Left forelimb (tissue), 1 donor: ENCODE measurements around the gene NEBL.

Source experiments
- DNase-seq: peaks from one replicate; pipeline ENCODE4 v3.0.0-alpha.2; 2018; ENCODE audit warnings: low spot score

NEBL gene

DNA sequence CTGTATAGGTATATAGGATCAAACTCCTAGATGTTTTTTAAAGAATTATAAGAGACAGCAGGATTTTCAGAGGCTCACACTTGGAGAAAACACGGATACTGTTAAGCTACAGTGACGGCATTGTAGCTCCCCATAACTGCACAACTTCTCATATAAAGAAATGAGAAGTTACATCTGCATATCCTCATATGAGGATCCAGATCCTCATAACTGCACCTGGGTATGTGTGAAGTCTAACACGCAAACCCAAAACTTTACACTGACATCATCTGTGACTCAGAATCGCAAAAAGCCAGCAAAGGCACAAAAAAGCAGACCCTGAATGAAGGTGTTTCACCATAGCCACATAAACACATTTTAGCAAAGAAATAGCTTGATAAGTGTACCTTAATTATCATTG lies 34.1 kb downstream of the NEBL start:
- no peak for DNase-seq

GRCh38 chr10:20858292-20859124 lies 38.6 kb downstream of the NEBL start:
- DNase-seq = no peak

DNA sequence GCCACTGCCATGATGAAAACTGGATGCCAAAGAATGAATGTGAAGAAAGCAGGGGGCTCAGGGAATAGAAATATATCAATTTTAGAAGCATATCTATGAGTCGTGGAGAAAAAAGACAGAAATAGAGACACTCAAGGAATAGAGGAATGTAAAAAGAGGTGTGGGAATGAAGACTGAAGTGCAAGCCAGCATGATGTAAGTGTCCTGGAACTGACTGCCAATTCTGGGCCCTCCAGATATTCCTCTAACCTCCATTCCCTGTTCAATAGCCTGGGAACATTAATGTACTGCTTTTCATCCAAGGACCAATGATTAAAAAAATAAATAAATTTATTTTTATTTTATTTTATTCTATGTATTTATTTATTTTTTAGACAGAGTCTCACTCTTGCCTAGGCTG lies 40.6 kb downstream of the NEBL start:
- DNase-seq = no peak

DNA sequence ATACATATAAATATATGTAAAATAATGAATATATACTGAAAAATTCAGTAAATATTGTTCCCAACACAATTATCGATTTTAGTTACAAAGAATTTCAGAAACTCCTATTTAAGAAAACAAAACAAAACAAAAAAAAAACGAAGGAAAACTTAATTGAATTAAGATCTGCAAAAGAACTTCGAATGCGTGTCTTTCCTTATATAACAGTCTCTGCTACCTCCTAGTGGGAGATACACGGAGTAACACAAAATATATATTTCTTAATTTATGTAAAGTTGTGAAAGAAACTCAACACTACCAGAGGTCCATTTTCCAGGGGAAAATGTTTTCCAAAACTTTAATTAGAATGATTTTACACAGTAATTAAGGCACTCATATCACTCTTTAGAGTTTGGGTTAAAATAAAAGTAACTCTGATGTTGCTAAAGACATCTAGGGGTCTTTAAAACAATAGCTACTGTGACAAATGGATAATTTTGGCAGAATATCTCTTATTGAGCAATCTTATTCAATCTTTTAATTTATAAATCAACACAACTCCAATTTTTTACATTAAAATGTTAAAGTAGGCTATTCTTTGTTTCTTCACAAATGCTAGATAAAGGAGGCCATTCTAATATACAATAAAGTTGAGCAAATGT lies 41.6 kb downstream of the NEBL start:
- DNase-seq = no peak

DNA sequence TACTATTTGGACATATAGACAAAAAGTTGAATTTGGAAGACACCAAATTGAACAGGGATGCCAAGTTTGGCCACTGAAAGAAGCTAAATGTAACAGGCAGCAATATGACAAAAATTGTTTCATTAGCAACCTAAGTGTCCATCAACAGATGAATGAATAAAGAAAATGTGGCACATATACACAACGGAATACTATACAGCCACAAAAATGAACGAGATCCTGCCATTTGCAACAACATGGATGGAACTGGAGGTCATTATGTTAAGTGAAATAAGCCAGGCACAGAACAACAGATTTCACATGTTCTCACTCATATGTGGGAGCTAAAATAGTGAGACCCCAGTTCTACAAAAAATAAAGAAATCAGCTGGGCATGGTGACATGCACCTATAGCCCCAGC lies 43.8 kb downstream of the NEBL start:
- no peak for DNase-seq

GRCh38 chr10:20852303-20852702 lies 44.8 kb downstream of the NEBL start:
- DNase-seq = no peak

DNA sequence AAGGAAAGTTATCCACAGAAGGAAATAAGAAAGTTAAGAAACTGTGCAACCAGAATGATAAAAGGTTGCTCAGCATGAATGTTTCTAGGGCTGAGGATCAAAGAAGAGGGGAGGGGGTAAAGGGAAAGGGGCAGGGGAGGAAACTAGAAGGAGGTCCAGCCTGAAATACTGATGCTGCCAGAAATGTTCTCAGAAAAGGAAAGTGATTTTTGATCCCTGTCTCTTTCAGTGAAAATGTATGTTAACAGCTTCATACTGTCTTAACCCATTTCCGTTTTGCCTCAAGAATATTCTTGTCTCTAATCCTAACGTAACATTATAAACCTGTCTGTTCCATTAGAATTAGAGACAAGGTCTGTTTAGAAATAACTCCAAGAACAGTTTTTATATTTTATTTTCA lies 49.6 kb downstream of the NEBL start:
- DNase-seq = no peak

DNA sequence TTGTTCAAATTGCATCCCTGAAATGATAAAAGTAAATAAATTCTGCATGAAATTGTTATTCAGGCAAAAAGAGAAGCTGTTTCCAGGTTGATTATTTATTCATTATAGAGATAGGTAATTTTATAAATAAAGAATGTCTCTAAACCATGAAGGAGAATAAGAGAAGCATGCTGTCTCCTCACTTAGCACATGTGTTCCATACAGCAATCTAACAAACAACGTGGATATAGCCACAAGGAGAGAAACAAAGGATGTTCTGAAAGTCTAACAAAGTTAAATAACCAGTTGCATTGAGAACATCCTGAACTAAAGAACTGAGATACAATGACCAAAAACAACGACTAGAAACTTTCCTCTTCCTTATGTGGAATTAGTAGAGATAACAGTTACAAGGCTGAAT lies 50.8 kb downstream of the NEBL start:
- no peak for DNase-seq

- DNase-seq = no peak
Observed at GRCh38 chr10:20841419-20841818, 55.7 kb downstream of the NEBL start.

GRCh38 chr10:20839910-20840309 lies 57.2 kb downstream of the NEBL start:
- DNase-seq = no peak

- DNase-seq = no peak
Observed at GRCh38 chr10:20839141-20839540, 58.0 kb downstream of the NEBL start.

- no peak for DNase-seq
Observed at GRCh38 chr10:20836401-20836800, 60.7 kb downstream of the NEBL start.

- no peak for DNase-seq
Observed at GRCh38 chr10:20835335-20835734, 61.8 kb downstream of the NEBL start.

GRCh38 chr10:20834825-20835224 lies 62.3 kb downstream of the NEBL start:
- no peak for DNase-seq

DNA sequence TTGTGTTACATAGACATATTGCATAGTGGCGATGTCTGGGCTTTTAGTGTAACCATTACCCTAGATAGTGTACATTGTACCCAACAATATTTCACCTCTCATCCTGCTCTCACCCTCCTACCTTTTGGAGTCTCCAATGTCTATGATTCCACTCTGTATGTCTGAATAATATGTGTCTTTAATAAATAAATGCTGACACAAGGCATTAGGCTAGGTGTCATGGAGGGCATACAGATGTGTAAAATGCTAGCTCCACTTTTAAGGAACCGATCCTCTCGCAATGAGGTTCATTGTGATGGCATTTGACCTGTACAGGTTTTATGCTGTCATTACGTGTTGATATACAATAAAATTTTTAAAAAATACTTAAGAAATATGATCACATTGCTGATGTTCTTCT lies 74.3 kb downstream of the NEBL start:
- no peak for DNase-seq

- no peak for DNase-seq
Observed at GRCh38 chr10:20817646-20818045, 79.5 kb downstream of the NEBL start.

- DNase-seq = no peak
Observed at GRCh38 chr10:20817116-20817515, 80.0 kb downstream of the NEBL start.

- no peak for DNase-seq
Observed at GRCh38 chr10:20814116-20814515, 83.0 kb downstream of the NEBL start.

GRCh38 chr10:20811131-20811530 lies 86.0 kb downstream of the NEBL start:
- no peak for DNase-seq

GRCh38 chr10:20809631-20810030 lies 87.5 kb downstream of the NEBL start:
- DNase-seq = no peak

GRCh38 chr10:20806487-20806886 lies 90.6 kb downstream of the NEBL start:
- DNase-seq = no peak

GRCh38 chr10:20797290-20797689 lies 99.8 kb downstream of the NEBL start:
- DNase-seq = no peak

GRCh38 chr10:20795391-20795790 lies 101.7 kb downstream of the NEBL start:
- no peak for DNase-seq

DNA sequence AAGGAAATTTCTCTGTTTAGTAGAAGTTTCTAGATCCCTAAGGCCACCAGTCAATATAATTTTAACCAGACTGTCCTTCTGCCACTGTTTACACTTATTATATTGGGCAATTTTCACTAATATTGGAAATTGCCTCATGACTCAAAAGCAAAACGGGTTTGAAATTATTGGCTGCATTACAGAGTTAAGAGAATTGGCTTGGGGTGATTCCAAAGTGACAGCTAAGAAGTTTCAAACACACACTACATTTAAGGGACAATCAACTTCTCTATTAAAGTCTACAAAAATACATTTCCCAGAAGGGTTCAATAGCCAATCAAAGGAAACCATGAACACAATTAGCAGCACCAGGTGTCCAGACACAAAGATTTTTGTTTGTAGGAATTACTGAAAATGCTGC lies 111.9 kb downstream of the NEBL start:
- DNase-seq = no peak
